HG03060 (cell line): ENCODE results near the gene POLR2E.
"Not testable (repeated sequence)": the region's sequence is repeated elsewhere in the genome, so short reads cannot be mapped to it uniquely, and the experiment has no call there.

Experiments used
- ATAC-seq: cut with Tn5 transposase; IDR thresholded peaks from one replicate; pipeline ENCODE4 v1.9.1; 2021; ENCODE audit warnings: low read depth, moderate number of reproducible peaks; ENCODE audit not compliant: unreplicated experiment

The POLR2E gene

GRCh38 chr19:1126984-1127760 lies 32.0 kb upstream of the POLR2E start:
- no peak for ATAC-seq

GRCh38 chr19:1125601-1126467 lies 30.7 kb upstream of the POLR2E start:
- ATAC-seq = no peak

- ATAC-seq = no peak
Measured at GRCh38 chr19:1123885-1124677, 28.9 kb upstream of the POLR2E start.

GRCh38 chr19:1123381-1123780 lies 28.2 kb upstream of the POLR2E start:
- ATAC-seq = no peak

GRCh38 chr19:1122972-1123363 lies 27.8 kb upstream of the POLR2E start:
- no peak for ATAC-seq

- ATAC-seq = no peak
Measured at GRCh38 chr19:1122021-1122971, 27.1 kb upstream of the POLR2E start.

GRCh38 chr19:1121395-1121794 lies 26.2 kb upstream of the POLR2E start:
- ATAC-seq = no peak

- ATAC-seq = no peak
Measured at GRCh38 chr19:1119475-1120217, 24.5 kb upstream of the POLR2E start.

GRCh38 chr19:1118999-1119398 lies 23.8 kb upstream of the POLR2E start:
- ATAC-seq = no peak

- ATAC-seq = no peak
Measured at GRCh38 chr19:1117654-1118053, 22.5 kb upstream of the POLR2E start.

- ATAC-seq = no peak
Measured at GRCh38 chr19:1116726-1117581, 21.8 kb upstream of the POLR2E start.

- ATAC-seq = no peak
Measured at GRCh38 chr19:1115646-1116420, 20.7 kb upstream of the POLR2E start.

GRCh38 chr19:1114728-1115127 lies 19.6 kb upstream of the POLR2E start:
- not testable (repeated sequence) for ATAC-seq

GRCh38 chr19:1113986-1114483 lies 18.9 kb upstream of the POLR2E start:
- no peak for ATAC-seq

GRCh38 chr19:1113030-1113985 lies 18.1 kb upstream of the POLR2E start:
- ATAC-seq = no peak
